ELR (cell line): ENCODE measurements around the gene WDR89.
"Not testable (repeated sequence)": the region's sequence is repeated elsewhere in the genome, so short reads cannot be mapped to it uniquely, and the experiment has no call there.

Experiments
- DNase-seq: peaks from one replicate; pipeline ENCODE4 v3.0.0-alpha.2; 2015; ENCODE audit warnings: low read depth

Gene WDR89

DNA sequence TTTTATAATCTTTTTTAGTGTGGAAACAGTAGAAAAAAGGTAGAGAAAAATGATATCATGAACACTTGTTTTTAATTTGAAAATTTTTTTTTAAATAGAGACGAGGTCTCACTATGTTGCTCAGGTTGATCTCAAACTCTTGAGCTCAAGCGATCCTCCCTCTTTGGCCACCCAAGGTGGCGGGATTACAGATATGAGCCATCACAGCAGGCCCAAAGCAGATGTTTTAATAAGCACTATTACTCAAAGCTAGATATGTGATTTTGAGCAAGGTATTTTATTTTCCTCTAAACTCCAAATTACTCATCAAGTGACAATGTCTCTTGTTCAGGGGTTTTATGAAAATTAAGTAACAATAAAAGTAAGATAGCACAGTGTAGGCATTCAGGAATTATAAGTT lies 10.7 kb upstream of the WDR89 start:
- no peak for DNase-seq

DNA sequence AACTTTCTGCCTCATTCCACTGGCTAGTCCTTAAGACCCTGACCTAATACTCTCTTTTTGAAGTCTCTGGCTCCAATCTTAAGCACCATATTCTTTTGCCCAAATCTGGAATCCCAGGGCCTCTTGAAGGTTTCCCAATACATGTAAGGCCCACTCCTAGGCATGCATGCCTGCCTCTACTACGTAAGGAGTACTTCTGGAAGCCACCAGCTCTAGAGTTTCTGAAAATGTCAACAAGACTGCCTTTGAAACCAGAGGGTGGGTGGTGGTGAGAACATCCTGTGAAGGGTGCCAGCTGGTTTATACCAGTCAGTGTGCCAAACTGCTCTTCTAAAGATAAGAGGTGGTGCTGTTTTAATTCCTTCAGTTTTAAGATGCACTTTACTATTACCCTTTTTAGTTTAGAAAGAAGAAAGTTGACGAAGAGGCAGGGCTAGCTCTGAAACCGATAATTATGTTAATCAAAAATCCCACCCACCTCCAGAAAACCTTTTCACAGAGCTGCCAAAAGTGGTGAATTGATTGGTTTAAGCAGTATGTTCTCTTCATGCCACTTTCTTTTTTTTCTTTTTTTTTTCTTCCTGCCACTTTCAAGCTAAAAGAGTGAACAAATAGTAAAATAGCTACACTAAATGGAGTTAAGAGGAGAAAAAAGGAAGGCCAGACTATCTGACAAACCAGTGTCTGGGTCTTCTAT lies 8.7 kb upstream of the WDR89 start:
- DNase-seq: no peak

DNA sequence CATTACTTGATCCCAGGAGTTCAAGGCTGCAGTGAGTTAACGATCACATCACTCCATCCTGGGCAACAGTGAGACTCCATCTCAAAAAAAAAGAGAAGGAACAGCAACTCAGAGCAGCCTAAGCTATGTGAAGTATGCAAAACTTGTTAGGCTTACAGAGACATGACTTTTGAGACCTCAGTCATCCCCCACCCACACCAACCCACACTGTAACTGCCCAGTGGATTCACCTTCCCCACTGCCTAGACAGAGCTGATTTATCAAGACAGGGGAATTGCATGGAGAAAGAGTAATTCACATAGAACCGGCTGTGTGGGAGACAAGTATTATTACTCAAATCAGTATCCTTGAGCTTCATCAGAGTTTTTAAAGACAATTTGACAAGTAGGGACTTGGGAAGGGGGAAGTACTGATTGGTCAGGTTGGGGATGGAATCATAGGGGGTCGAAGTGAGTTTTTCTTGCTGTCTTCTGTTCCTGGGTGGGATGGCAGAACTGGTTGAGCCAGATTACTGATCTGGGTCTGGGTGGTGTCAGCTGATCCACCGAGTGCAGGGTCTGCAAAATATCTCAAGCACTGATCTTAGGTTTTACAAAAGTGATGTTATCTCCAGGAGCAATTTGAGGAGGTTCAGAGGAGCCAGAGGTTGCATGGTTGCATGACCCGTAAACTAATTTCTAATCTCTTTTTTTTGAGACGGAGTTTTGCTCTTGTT lies 6.2 kb upstream of the WDR89 start:
- DNase-seq: no peak

DNA sequence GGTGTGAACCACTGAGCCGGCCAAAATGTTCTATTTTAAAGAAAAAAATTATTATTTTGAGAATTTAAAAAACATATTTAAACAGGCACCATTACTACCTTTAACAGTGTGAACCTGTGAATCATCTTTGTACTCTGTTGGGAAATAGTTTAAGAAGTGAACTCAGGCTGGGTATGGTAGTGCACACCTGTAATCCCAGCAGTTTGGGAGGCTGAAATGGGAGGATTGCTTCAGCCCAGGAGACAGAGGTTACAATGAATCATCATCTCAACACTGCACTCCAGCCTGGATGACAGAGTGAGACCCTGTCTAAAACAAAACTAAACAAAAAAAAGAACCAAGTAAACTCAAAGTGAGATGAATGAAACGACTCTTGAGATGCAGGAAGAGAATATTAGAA lies 3.1 kb upstream of the WDR89 start:
- no peak for DNase-seq

DNA sequence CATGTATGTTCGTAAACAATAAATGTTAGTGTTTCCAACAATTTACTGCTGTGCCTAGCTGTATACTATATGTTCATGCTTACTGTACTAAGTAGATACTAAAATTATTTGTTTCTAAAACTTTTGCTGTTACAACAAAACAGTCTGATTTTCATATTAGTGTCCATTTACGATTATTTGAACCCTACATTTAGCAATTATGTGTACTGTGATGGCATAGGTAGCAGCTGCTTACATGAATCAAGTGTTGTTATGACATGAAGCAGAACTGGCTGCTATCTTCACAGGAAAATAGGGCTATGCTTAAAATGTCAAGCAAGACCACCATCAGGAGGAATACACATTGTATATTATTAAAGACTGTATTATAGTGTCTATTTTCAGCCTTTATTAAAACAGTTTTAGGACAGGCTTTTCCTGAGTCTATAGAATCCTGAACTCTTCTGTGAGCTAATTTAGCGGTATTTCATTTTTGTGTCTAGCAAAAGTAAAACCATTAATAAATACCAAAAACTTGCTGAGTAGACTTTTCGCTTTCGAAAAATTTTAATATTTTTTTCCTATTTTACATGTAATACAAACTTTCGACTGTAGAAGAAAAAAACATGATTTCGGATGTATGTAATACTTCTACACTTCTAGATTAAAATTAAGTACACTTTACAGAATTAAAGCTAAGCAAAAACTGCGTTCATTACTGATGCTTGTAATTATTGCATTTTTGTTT lies 1.1 kb upstream of the WDR89 start:
- no peak for DNase-seq

DNA sequence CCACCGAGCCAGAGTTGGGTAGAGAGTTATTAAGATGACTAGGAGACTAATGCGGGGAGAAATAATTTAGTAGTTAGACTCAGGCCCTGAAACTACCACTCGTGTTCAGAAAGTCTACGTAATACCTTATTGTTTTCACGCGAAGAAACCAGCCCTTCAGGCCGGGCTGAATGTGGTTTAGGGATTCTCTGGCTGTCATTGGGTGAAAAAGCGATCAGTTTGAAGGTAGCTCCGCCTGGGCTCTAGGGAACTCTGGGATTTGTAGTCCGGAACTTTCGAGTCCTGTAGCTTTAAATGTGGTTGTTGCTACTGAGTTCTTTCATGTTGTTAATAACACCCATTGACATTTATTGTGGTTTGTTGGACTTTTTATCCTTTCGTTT lies 549 bp upstream of the WDR89 start:
- peak; percentile 96 for DNase-seq

DNA sequence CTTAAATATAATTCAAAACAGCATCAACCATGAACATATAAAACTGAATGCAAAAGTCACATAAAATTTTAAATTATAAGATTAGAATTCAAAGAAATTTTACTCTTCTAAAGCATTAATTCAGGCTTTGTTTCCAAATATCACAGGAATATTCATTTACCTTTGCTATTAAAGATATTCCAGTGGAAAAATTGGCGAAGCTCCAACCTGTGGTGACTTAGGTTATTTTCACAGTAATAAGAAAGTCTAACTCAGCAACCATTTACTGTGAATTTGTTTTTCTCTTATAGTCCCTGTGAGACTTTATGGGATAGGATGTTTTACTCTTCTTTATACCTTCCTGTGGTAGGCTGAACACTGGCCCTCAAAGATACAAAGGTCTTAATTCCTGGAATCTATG lies 3.2 kb downstream of the WDR89 start:
- no peak for DNase-seq

DNA sequence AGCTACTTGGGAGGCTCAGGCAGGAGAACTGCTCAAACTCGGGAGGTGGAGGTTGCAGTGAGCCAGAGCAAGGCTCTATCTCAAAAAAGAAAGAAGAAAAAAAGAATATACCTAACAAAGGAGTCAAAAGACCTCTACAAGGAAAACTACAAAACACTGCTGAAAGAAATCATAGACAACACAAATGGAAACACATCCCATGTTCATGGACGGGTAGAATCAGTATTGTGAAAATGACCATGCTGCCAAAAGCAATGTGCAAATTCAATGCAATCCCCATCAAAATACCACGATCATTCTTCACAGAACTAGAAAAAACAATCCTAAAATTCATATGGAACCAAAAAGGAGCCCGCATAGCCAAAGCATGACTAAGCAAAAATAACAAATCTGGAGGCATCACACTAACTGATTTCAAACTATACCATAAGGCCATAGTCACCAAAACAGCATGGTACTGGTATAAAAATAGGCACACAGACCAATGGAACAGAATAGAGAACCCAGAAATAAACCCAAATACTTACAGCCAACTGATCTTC lies 5.5 kb downstream of the WDR89 start:
- DNase-seq: not testable (repeated sequence)

DNA sequence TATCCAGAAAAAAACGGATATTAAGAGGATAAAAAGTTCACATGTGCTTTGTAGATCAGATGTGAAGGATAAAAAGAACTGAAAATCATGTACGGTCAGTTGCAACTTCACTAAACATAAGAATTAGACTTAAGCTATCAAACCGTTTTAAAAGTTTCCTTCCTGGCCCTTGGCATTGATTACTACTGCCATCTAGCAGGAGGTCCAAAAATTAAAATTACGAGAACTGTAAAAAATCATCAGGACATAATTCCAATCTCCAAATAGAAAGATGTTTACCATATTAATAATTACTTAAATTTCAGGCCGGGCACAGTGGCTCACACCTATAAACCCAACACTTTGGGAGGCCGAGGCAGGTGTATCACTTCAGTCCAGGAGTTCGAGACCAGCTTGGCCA lies 7.9 kb downstream of the WDR89 start:
- DNase-seq: no peak

DNA sequence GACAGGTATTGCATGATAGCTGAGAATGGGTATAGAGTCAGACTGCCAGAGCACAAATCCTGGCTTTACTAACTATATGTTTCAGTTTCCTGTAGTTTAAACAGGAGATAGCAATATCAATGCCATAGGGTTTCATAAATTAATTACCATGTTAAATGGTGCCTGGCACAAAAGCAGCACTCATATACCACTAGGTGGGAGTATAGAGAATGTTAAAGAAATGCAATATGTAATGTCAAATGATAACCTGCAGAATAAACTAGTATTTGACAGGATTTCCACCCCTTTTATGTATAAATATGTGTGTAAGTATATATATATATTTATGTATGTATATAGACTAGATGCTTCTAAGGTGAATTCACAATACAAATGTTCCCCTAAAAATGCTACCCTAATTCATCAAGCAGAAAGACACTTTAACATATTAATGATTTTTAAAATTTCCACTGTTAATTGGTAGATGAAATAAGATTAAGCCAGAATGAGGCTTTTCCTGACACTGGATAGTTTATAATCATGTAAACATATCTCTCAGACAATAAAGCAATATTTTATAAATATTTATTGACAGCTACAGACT lies 8.6 kb downstream of the WDR89 start:
- DNase-seq: peak; percentile 66

DNA sequence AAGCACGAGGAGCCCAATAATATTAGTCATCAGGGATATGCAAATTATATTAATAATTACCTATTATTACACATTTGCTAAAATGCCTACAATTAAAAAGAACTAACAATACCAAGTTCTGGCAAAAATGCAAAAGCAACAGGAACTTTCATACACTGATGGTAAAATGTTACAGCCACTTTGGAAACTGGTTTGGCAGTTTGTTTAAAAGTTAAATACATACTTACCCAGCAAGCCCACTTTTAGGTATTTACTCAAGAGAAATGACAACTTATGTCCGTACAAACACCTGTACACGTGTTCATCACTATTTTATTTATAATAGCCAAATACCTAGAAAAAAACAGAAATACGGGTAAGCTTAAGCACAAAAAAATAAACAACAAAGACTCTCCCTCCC lies 17.0 kb downstream of the WDR89 start:
- no peak for DNase-seq

DNA sequence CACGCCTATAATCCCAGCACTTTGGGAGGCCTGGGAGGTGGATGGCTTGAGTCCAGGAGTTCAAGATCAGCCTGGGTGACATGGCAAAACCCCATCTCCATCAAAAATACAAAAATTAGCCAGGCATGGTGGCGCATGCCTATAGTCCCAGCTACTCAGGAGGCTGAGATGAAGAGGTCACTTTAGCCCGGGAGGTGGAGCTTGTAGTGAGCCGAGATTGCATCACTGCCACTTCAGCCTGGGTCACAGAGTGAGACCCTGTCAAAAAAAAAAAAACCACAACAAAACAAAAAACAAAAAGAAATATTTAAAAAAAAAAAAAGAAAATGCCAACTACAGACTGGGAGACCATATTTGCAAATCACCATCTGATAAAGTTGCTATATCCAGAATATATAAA lies 17.5 kb downstream of the WDR89 start:
- DNase-seq: no peak

DNA sequence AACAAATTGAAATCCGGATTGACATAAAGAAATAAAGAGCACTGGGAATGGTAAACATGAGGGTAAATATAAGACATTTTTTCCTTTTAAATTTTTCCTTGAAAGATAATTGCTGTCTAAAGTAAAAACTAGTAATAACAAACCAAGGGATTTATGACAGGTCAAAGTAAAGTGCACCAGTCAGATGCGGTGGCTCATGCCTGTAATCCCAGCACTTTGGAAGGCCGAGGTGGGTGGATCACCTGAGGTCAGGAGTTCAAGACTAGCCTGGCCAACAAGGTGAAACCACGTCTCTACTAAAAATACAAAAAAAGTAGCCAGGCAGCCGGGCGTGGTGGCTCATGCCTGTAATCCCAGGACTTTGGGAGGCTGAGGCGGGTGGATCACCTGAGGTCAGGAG lies 19.7 kb downstream of the WDR89 start:
- DNase-seq: not testable (repeated sequence)

DNA sequence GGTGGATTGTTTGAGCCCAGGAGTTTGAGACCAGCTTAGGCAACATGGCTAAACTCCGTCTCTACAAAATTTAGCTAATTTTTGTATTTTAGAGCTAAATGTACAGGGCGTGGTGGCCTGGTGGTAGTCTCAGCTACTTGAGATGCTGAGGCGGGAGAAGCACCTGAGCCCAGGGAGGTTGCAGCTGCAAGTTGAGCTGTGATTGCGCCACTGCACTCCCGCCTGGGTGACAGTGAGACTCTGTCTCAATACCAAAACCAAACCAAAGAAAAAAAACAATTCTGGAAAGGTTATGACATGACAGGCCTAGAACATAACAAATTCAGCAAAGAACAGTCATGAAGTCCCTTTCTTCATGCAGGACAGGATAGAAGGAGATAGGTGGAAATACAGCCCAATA lies 25.7 kb downstream of the WDR89 start:
- DNase-seq: no peak

DNA sequence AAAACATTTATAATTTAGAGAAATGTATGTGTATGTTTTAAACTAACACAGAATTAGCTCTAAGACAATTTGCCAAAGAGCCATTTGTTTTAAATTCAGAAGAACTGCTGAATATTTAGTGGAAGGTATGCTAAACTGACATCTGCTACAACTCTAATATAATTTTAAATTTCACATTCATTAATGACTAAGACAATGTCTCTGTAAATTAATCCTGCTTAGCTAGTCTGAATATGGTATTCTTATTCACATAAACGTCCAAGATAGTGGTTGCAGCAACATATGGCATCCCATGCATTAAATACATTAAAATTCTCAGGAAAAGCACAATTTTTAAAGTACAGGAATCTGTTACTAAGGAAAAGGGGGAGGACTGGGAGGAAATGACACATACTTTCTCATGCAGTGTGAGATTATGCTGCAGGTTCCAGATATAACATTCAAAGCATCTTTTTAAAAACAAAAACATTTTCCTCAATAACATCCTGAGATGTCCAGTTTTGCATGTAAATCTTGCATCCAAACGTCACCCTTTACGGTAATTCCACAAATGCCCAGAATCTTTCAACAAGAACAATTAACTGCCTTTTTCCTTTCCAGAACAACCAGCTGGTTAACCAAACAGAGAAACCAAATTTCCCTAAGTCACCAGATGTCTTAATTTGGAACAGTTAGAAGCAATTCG lies 26.9 kb downstream of the WDR89 start:
- DNase-seq: peak; percentile 60

DNA sequence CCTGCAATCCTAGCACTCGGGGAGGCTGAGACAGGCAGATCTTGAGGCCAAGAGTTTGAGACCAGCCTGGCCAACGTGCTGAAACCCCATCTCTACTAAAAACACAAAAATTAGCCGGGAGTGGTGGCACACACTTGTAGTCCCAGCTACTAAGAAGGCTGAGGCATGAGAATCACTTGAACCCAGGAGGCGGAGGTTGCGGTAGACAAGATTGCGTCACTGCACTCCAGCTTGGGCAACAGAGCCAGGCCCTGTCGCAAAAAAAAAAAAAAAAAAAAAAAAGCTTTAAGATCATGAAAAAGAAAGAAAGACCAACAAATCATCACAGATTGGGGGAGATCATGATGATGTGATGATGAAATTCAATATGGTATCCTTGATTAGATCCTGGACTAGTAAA lies 30.6 kb downstream of the WDR89 start:
- no peak for DNase-seq

DNA sequence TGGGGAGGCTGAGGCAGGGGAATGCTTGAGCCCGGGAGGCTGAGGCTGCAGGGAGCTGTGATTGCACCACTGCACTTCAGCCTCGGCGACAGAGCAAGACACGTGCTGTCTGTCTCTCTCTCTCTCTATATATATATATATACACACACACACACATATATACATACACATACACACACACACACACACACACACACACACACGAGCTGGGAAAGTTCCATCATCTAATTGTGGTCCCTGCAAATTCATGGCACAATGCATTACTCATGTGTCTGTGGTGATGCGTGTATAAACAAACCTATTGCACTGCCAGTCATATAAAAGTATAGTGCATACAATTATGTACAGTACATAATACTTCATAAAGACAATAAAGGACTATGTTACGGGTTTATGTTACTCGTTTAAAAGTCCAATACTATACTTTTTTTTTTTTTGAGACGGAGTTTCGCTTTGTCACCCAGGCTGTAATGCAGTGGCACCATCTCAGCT lies 36.6 kb downstream of the WDR89 start:
- DNase-seq: peak; percentile 39

DNA sequence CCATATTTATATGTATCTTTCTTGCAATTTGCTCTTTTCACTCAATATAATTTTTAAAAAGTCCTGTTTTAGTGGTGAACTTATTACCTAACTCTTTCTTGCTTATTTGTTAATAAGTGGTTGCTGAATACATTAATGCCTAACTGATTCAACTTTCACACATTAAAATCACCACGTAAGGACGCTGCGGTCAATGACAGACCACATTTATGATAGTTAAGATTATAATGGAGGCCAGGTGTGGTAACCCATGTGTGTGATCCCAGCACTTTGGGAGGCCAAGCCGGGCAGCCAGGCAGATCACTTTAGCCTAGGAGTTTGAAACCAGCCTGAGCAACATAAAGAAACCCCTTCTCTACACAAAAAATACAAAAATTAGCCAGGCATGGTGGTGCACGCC lies 37.0 kb downstream of the WDR89 start:
- DNase-seq: no peak

DNA sequence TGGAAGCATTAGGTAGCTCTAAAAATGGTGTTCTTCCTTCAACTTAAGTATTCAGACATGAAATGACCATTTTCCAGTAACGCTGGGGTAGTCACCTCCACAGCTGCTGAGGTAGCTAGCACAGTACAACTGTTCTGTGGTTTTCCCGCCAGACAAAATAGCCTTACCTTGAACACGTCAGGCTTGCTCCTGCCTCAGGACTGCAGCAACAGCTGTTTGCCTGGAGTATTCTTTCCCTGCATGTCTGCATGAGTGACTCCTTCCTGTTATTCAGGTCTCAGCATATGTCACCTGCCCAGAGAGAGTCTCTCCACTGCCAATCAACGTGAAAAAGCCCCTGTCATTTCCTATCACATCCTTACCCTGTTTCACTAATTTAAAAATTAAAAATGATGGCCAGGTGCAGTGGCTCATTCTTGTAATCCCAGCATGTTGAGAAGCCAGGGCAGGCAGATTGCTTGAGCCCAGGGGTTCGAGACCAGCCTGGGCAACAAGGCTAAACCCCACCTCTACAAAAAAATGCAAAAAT lies 37.9 kb downstream of the WDR89 start:
- no peak for DNase-seq

DNA sequence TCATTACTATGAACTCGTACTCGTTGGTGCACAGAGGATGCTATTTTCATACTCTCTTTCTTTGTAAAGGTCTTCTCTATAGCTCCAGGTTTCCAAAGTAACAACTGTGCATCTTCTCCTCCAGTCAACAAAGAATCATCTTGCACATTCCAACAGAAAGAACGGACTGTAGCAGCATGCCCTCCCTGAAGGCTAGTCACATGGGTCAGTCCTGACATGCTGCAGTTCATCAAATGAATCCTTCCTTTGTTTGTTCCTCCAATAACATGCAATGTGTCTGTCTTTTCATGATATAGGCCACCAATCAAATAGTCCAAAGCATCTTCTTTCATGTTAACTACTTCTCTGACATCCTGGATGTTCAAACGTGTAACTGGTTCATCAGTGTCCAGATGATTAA lies 42.9 kb downstream of the WDR89 start:
- no peak for DNase-seq

DNA sequence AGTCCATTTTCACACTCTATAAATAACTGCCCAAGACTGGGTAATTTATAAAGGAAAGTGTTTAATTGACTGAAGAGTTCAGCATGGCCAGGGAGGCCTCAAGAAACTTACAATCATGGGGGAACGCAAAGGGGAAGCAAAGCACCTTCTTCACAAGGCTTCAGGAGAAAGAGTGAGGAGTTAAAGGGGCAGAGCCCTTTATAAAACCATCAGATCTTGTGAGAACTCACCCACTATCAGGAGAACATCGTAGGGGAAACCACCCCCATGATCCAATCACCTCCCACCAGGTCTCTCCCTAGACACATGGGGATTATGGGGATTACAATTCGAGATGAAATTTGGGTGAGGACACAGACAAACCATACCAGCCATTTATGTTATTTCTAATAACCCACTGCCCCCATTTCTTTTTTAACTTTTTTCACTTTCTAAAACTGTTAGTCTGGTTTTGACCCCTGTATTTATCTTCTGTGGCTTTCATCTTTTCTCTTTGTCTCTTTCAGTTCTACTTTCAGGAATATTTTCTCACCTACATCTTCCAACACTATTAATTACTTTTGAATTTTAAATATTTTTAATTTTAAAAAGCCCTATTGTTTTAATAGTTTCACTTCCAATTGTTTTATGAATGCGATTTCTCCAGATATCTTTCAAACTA lies 44.5 kb downstream of the WDR89 start:
- DNase-seq: no peak
